Naive thymus-derived CD8-positive, alpha-beta T cell (primary cell): Measurements from ENCODE around the gene TMEM53. TPM values are rescaled to one million over a fixed set of nuclear protein-coding genes. Genes with fewer than 3 reads are reported as not detected.
"Not testable (repeated sequence)": the region's sequence is repeated elsewhere in the genome, so short reads cannot be mapped to it uniquely, and the experiment has no call there.

Source experiments
- ATAC-seq, 2 donors: fragments of 150-1000 bp; cut with Tn5 transposase in 1 of 2; sonication (Bioruptor Pico), chemical (Tn5 transposase) in 1 of 2; 1 replicate in 1 of 2; 2 replicates in 1 of 2; pipeline ENCODE4 v1.10.0; 2021; ENCODE audit warnings: mild to moderate bottlenecking in 2 of 2, moderate library complexity in 2 of 2
- POLR2A ChIA-PET: fragments of 350-600 bp; sonication (Branson Sonifier 250); formaldehyde crosslinking; loops from one replicate; lab custom pipeline; 2021; ENCODE audit warnings: antibody characterized with exemption; lab: Charles Lee
- DNase-seq, 10 donors: peaks; one replicate each; pipeline versions ENCODE4 v3.0.0 to v3.0.0-alpha.2; 2020 to 2022
- H3K27ac Mint-ChIP-seq, 10 donors: one replicate each; pipeline ENCODE4 v1.8.0; 2020 to 2022; ENCODE audit warnings: mild to moderate bottlenecking in 10 of 10, mixed read lengths in 10 of 10, moderate library complexity in 4 of 10, inconsistent platforms in 1 of 10
- H3K27me3 Mint-ChIP-seq, 5 donors: one replicate each; pipeline ENCODE4 v1.8.0; 2021 to 2022; ENCODE audit warnings: mixed read lengths in 5 of 5
- H3K36me3 Mint-ChIP-seq, 3 donors: one replicate each; pipeline ENCODE4 v1.8.0; 2020 to 2022; ENCODE audit warnings: mixed read lengths in 3 of 3, mild to moderate bottlenecking in 2 of 3, inconsistent platforms in 1 of 3
- H3K4me1 Mint-ChIP-seq, 4 donors: one replicate each; pipeline ENCODE4 v1.8.0; 2021 to 2022; ENCODE audit warnings: mixed read lengths in 4 of 4
- H3K4me3 Mint-ChIP-seq, 10 donors: one replicate each; pipeline ENCODE4 v1.8.0; 2020 to 2022; ENCODE audit warnings: mild to moderate bottlenecking in 10 of 10, mixed read lengths in 10 of 10, moderate library complexity in 6 of 10, inconsistent platforms in 1 of 10
- H3K9me3 Mint-ChIP-seq, 9 donors: one replicate each; pipeline ENCODE4 v1.8.0; 2020 to 2022; ENCODE audit warnings: mixed read lengths in 9 of 9, mild to moderate bottlenecking in 3 of 9, inconsistent platforms in 1 of 9, moderate library complexity in 1 of 9
- polyA plus RNA-seq, 3 donors: library from polyadenylated mRNA; unstranded; fragments of 300-500 nt; fragmentation: Illumina TruSeq; gene quantifications; one replicate each; pipeline ENCODE4 v1.2.3, GENCODE V29; 2021
- total RNA-seq, 8 experiments: library from RNA in 2 of 8; stranded (reverse) in 2 of 8; gene quantifications; one replicate each; pipeline ENCODE4 v1.2.3 and lab custom pipeline; 2021 to 2026

Gene TMEM53
- total and polyA plus RNA-seq, 5 experiments from 2014 or later, result 1.0 to 5.9 (median 4.6) TPM

- no peak for ATAC-seq
- Mint-ChIP-seq H3K4me1 (peaks cover 3 to 10% (median 8%) of the 10 kb centered on the region in 4 donors), H3K36me3 (peaks cover 0 to 2% (median 0%) of the 10 kb centered on the region in 3 donors), H3K9me3 (no peaks in the 10 kb centered on the region), H3K4me3 (no peak overlapping the region), H3K27ac (peak overlapping the region in 1 of 10 donors; percentile 31), H3K27me3 (no peaks in the 10 kb centered on the region)
- POLR2A ChIA-PET, result interaction anchor here (0.7 kb wide), 1 partner anchor 17 kb away, joined by 3 read pairs; no protein-coding TSS in a partner anchor
- no peak for DNase-seq
These were observed 5.2 kb upstream of the TMEM53 start for GRCh38 chr1:44679468-44679867.

- Mint-ChIP-seq H3K36me3 (peaks cover 0 to 2% (median 0%) of the 10 kb centered on the region in 3 donors), H3K4me3 (no peak overlapping the region), H3K9me3 (no peaks in the 10 kb centered on the region), H3K27me3 (no peaks in the 10 kb centered on the region), H3K4me1 (peaks cover 2 to 13% (median 10%) of the 10 kb centered on the region in 4 donors), H3K27ac (no peak overlapping the region)
- ATAC-seq, result no peak
- no peak for DNase-seq
- POLR2A ChIA-PET, result no interaction called here
These were observed 4.3 kb upstream of the TMEM53 start for GRCh38 chr1:44678626-44679025.

GRCh38 chr1:44678120-44678519, 3.8 kb upstream of the TMEM53 start:
- no peak overlapping the region for H3K4me3 Mint-ChIP-seq
- no peak for DNase-seq
- H3K4me1 Mint-ChIP-seq, result peaks cover 7 to 18% (median 12%) of the 10 kb centered on the region in 4 donors
- no peaks in the 10 kb centered on the region for H3K27me3 Mint-ChIP-seq
- no peak overlapping the region for H3K27ac Mint-ChIP-seq
- POLR2A ChIA-PET, result no interaction called here
- peaks cover 0 to 2% (median 0%) of the 10 kb centered on the region in 3 donors for H3K36me3 Mint-ChIP-seq
- H3K9me3 Mint-ChIP-seq, result no peaks in the 10 kb centered on the region
- no peak for ATAC-seq

GRCh38 chr1:44677201-44677766, 3.0 kb upstream of the TMEM53 start:
- Mint-ChIP-seq H3K4me1 (peaks cover 7 to 26% (median 15%) of the 10 kb centered on the region in 4 donors), H3K4me3 (no peak overlapping the region), H3K36me3 (peaks cover 0 to 2% (median 0%) of the 10 kb centered on the region in 3 donors), H3K27me3 (no peaks in the 10 kb centered on the region), H3K27ac (no peak overlapping the region), H3K9me3 (no peaks in the 10 kb centered on the region)
- POLR2A ChIA-PET, result interaction anchor here (0.9 to 1.3 kb wide), 2 partner anchors 19 to 45 kb away, joined by 3 read pairs; no protein-coding TSS in a partner anchor
- DNase-seq, result no peak
- ATAC-seq, result no peak

- peaks cover 0 to 2% (median 0%) of the 10 kb centered on the region in 3 donors for H3K36me3 Mint-ChIP-seq
- no peaks in the 10 kb centered on the region for H3K9me3 Mint-ChIP-seq
- H3K27ac Mint-ChIP-seq, result no peak overlapping the region
- peaks cover 7 to 32% (median 17%) of the 10 kb centered on the region in 4 donors for H3K4me1 Mint-ChIP-seq
- no peak for ATAC-seq
- no peaks in the 10 kb centered on the region for H3K27me3 Mint-ChIP-seq
- POLR2A ChIA-PET, result interaction anchor here (0.6 to 1.3 kb wide), 3 partner anchors 19 to 193 kb away, joined by 3 read pairs; no protein-coding TSS in a partner anchor
- no peak overlapping the region for H3K4me3 Mint-ChIP-seq
- DNase-seq, result no peak
These were observed 2.4 kb upstream of the TMEM53 start for GRCh38 chr1:44676484-44677200.

- Mint-ChIP-seq H3K27me3 (no peaks in the 10 kb centered on the region), H3K4me1 (peaks cover 4 to 33% (median 17%) of the 10 kb centered on the region in 4 donors), H3K27ac (peak overlapping the region in 8 of 10 donors; percentile 85 to 96 (median 93)), H3K4me3 (peak overlapping the region; percentile 87 to 95 (median 91)), H3K36me3 (peaks cover 0 to under 1% (median 0%) of the 10 kb centered on the region in 3 donors), H3K9me3 (no peaks in the 10 kb centered on the region)
- POLR2A ChIA-PET, result interaction anchor here (0.5 to 3.5 kb wide), 4 partner anchors 26 to 100 kb away, joined by 4 to 32 read pairs (median 10); partner anchors contain the start of gene RPS8
- ATAC-seq (no peak), DNase-seq (no peak)
These were observed 905 bp upstream of the TMEM53 start for GRCh38 chr1:44675186-44675585.

- Mint-ChIP-seq H3K4me3 (peak overlapping the region; percentile 87 to 95 (median 91)), H3K36me3 (peaks cover 0 to 2% (median 0%) of the 10 kb centered on the region in 3 donors), H3K4me1 (peaks cover 4 to 33% (median 17%) of the 10 kb centered on the region in 4 donors), H3K27me3 (no peaks in the 10 kb centered on the region), H3K27ac (peak overlapping the region; percentile 60 to 94 (median 89)), H3K9me3 (no peaks in the 10 kb centered on the region)
- ATAC-seq (peak in 1 of 2 donors; percentile 0), DNase-seq (peak in 1 of 10 donors; percentile 7)
- POLR2A ChIA-PET, result interaction anchor here (0.8 to 3.5 kb wide), 11 partner anchors 10 to 818 kb away, joined by 3 to 32 read pairs (median 4); partner anchors contain the start of genes RPS8 and TESK2
These were observed 587 bp downstream of the TMEM53 start for GRCh38 chr1:44673675-44674112.

- Mint-ChIP-seq H3K36me3 (peaks cover 0 to 2% (median 0%) of the 10 kb centered on the region in 3 donors), H3K9me3 (no peaks in the 10 kb centered on the region), H3K4me1 (peaks cover 4 to 33% (median 17%) of the 10 kb centered on the region in 4 donors), H3K27ac (peak overlapping the region in 9 of 10 donors; percentile 60 to 94 (median 86)), H3K4me3 (peak overlapping the region; percentile 87 to 95 (median 91)), H3K27me3 (no peaks in the 10 kb centered on the region)
- ATAC-seq, result no peak
- DNase-seq, result no peak
- POLR2A ChIA-PET, result interaction anchor here (1.1 to 3.5 kb wide), 6 partner anchors 23 to 630 kb away, joined by 3 to 32 read pairs (median 6); no protein-coding TSS in a partner anchor
These were observed 1.2 kb downstream of the TMEM53 start for GRCh38 chr1:44672961-44673674.

- no peak for DNase-seq
- peak overlapping the region in 8 of 10 donors; percentile 35 to 72 (median 44) for H3K4me3 Mint-ChIP-seq
These were observed 1.9 kb downstream of the TMEM53 start for GRCh38 chr1:44672254-44672955.

GRCh38 chr1:44670751-44671640, 3.3 kb downstream of the TMEM53 start:
- peaks cover 4 to 33% (median 17%) of the 10 kb centered on the region in 4 donors for H3K4me1 Mint-ChIP-seq
- POLR2A ChIA-PET, result no interaction called here
- peak overlapping the region in 1 of 10 donors; percentile 8 for H3K27ac Mint-ChIP-seq
- no peak overlapping the region for H3K4me3 Mint-ChIP-seq
- DNase-seq (no peak), ATAC-seq (no peak)
- H3K27me3 Mint-ChIP-seq, result no peaks in the 10 kb centered on the region
- peaks cover 0 to 2% (median 0%) of the 10 kb centered on the region in 3 donors for H3K36me3 Mint-ChIP-seq
- no peaks in the 10 kb centered on the region for H3K9me3 Mint-ChIP-seq

More at GRCh38 chr1:44672254-44672955, 1.9 kb downstream of the TMEM53 start:
- H3K9me3 Mint-ChIP-seq, result no peaks in the 10 kb centered on the region
- no peak for ATAC-seq
- H3K27me3 Mint-ChIP-seq, result no peaks in the 10 kb centered on the region
- peaks cover 4 to 33% (median 17%) of the 10 kb centered on the region in 4 donors for H3K4me1 Mint-ChIP-seq
- POLR2A ChIA-PET, result interaction anchor here (3.5 kb wide), 1 partner anchor 41 kb away, joined by 32 read pairs; no protein-coding TSS in a partner anchor
- H3K27ac Mint-ChIP-seq, result peak overlapping the region in 5 of 10 donors; percentile 14 to 74 (median 55)
- peaks cover 0 to 2% (median 0%) of the 10 kb centered on the region in 3 donors for H3K36me3 Mint-ChIP-seq

- peaks cover 14 to 18% (median 17%) of the 10 kb centered on the region in 4 donors for H3K4me1 Mint-ChIP-seq
- H3K9me3 Mint-ChIP-seq, H3K4me3 Mint-ChIP-seq, POLR2A ChIA-PET, ATAC-seq, H3K27ac Mint-ChIP-seq, H3K27me3 Mint-ChIP-seq, DNase-seq, H3K36me3 Mint-ChIP-seq: not testable (repeated sequence)
These were observed 7.6 kb downstream of the TMEM53 start for GRCh38 chr1:44666719-44667118.
